Measurements from ENCODE around the gene PTPRN2.
"Not testable (repeated sequence)": the region's sequence is repeated elsewhere in the genome, so short reads cannot be mapped to it uniquely, and the experiment has no call there.

The PTPRN2 gene

DNA sequence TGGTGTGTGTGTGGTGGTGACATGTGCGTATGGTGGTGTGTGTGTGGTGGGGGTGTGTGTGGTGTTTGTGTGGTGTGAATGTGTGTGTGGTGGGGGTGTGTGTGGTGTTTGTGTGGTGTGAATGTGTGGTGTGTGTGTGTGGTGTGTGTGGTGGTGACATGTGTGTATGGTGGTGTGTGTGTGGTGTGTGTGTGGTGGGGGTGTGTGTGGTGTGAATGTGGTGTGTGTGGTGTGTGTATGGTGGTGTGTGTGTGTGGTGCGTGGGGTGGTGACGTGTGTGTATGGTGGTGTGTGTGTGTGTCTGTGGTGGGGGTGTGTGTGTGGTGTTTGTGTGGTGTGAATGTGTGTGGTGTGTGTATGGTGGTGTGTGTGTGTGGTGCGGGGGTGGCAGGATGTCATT, 797.7 kb downstream of the PTPRN2 start:
- DNase-seq (ENCODE audit: low spot score): no peak

DNA sequence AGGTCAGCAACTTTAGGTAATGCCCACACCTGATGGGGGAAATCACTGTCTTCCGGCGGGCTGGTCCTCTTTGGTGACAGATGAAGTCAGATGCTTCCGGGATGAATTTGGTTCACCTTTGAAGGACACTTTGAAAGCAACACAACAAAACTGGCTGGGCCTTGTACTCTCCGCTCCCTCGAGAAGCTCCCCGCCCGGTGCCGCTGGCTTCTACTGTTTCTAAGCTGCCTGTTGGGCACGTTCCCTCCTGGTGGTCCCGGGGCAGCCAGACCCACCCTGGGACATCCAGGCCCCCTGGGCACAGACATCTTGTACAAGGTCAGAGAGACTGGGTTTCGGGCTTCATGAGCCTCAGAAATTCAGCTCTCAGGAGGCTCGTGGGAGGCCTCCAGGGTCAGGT, 798.5 kb downstream of the PTPRN2 start:
- DNase-seq (ENCODE audit: low spot score): no peak

DNA sequence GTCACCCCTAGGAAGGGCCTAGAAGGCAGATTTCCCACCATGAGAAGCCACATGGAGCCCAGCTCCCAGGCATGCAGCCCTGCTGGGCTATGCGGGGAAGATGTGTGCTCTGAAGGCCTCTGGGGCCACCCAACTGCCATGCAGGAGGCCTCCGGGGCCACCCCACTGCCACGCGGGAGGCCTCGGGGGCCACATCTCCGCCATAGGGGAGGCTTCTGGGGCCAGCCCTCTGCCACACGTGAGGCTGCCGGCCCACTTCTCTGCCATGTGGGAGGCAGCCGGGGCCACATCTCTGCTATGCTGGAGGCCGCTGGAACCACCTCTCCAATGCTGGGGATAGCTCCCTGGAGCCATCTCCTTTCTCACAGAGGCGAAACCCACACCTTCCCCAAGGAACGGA, 799.0 kb downstream of the PTPRN2 start:
- no peak for DNase-seq (ENCODE audit: low spot score)

DNA sequence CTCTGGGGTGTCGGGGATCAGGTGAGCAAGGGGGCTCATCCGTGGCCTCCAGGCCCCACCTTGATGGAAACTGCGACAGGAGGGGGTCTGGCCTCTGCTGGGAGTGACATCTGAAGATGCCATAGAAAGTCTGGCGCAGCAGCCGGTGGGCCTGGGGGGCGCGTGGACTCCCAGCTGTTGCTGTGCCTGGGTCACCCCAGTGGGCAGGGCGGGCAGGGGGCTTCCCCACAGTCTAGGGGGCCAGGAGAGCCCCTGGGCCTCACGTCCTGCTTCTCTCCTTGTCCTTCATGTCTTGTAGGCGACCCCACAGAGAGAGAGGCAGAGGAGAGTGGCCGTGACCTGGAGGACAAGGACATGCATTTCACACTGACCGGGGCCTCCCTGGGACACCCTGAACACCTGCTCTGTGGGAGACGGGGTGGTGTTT, 800.3 kb downstream of the PTPRN2 start:
- DNase-seq (ENCODE audit: low spot score): no peak

DNA sequence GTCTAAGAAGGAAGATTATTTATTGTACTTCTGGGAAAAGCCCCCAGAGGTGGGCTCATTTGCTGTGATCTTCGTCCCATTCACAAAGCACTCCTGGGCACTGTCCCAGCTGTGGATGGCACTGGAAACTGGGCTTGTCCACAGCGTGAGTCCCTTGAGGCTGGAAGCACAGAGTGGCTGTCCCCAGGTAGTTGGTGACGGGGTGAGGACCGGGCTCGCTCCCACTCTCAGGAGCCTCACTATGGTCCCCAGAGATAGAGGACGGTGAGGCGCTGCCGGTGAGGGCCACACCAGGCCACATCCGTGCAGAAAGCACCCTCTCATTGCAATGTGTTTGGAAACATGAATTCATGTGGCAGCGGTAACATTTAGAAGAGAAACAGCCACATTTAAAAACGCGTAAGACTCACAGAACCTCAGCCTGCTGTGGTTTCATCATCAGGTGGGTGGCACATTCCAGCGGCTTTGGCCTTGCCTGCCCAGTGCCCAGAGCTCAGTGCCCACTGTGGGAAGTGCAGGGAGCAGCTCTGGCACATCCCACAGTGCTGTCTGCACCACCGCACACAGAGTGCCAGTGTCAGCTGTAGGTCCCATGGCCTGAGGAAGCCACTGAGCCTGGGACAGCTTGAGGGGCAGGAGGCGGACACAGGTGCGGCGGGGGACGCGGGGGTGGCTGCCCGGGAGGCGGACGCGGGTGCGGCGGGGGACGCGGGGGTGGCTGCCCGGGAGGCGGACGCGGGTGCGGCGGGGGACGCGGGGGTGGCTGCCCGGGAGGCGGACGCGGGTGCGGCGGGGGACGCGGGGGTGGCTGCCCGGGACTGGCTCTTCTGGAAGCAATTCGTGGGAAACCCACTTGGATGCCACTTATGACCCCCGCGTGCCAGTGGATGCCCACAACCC, 801.0 kb downstream of the PTPRN2 start:
- DNase-seq (ENCODE audit: low spot score): no peak

DNA sequence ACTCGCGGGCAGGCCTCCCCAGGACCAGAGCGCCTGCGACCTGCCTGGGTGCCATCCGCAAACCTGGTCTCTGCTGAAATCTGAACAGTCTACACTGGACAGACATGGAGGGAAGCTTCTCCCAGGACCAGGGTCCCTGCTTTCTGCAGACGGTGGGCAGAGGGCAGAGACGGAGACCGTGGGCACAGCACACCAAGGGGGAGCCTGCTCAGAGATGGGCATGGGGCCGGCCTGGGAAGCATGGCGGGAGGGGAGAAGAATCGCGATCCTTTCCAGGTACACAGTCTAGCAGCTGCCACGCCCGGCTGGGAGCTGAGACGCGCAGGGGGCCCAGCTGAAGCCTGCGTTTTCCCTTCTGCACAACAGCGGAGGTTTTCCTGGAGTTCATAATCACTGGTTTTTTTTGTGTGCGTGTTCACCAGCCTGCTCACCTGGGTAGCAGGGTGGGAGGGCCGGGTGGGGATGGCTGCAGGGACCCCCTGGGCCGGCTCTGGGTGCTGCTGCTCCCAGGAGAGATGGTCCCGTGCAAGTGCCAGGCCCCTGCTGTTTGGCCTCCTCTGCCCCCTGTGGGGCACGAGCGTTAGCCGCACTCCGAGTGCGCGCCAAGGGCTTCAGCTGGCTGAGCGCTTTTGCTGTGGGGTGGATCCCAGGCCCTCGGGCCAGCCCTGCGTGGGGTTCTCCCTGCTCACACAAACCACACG, 802.0 kb downstream of the PTPRN2 start:
- no peak for DNase-seq (ENCODE audit: low spot score)

DNA sequence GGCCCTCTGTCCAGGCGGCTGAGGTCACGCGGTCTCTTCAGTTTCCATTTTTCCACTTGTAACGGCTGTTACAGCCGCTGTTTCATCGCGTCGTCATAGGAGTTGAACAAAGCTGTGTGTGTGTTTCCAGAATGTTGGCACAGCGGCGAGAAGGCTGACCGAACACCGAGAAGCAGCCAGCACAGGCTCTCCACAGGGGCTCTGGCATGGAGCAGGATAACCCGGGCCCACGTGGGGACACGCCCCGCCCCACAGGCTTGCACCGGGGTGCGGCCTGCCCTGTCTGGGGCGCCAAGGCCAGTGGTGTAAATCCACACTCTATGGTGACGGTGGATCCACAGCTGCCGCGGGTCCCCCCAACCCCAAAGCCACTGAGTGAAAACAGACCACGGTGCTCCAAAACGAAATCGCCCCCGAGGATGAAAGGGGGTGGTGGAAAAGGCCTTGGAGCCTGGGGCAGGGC, 802.6 kb downstream of the PTPRN2 start:
- no peak for DNase-seq (ENCODE audit: low spot score)

DNA sequence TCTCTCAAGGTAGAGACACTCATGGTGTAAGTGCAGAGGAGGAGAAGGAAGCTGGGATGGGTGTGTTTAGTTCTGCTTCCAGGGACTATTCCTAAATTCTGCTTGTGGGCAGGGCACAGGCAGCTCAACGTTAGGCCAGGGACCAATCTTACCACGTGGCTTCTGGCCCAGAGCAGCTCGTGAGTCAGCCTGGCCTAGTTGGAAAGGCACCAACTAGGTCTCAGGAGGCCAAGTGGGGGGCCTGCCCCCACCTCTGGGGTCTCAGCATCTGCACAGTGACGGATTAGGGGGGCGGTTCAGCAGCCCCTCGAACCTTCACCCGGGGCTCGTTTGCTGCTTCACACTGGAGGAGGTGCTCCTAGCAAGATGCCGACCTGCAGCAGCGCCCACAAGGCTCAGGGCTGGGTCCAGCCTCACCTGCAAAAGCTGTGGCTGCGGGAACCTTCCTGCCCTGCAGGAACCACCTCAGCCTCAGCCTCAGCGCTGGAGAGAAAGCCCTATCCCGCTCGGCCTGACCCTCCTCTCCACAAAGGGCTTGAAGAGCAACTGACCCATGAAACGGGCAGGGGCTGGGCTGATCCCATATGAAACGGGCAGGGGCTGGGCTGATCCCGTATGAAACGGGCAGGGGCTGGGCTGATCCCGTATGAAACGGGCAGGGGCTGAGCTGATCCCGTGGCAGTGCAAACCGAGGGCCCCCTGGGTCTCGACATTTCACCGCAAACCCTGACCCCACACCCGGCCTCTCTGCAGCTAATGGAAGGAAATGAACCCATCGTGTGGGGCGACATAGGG, 803.4 kb downstream of the PTPRN2 start:
- no peak for DNase-seq (ENCODE audit: low spot score)

DNA sequence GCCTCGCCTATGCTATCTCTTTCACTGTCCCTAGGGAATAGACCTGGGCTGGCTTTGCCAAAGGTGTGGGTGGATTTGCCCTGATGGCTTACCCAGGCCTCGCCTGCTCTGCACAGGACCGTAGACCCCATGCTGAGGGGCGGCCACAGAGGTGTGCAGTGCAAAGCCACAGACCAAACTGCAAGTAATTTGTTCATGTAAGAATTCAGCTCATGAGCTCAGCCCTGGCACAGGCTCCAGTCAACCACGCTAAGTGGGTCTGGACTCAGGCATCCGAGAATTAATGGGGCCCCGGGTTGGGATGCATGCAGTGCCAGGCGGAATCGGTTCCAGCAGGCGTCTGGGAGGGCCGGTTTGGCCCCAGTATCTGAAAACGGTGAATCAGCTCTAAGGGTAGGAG, 805.6 kb downstream of the PTPRN2 start:
- DNase-seq (ENCODE audit: low spot score): no peak

DNA sequence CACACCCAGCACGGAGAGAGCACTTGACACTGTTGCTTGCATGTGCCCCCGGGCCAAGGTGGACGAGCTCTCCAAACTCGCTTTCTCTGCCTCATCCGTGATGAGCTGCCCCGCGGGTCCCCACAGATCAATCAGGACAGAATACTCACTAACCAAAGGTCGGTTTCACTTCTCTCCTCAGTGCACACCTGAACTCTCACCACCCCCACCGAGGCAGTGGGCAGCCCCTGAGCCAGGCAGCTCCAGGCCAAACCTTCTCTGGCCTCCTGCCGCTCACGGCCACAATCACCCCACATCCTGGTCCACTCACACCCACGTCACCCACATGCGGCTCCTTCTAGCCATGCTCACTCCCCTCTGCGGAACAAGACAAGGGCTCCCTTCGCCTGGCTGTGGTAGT, 806.9 kb downstream of the PTPRN2 start:
- DNase-seq (ENCODE audit: low spot score): no peak

DNA sequence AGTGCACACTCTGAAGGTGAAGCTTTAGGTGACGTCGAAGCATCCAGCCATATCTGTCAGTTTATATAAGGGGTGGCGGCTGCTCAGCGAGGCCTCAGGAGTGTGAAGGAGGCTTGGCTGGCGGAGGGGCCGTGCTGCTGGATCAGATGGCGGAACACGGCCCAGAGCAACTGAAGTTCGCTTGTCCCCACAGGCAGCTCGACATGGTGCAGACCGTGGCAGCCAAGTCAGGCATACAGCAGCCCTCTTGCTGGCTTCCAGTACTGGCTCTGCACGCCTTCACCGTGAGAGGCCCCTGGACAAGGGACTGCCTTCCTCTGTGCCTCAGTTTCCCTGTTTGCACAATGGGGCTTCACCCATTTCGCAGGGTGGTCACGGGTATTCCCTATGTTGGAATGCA, 807.3 kb downstream of the PTPRN2 start:
- DNase-seq (ENCODE audit: low spot score): no peak

DNA sequence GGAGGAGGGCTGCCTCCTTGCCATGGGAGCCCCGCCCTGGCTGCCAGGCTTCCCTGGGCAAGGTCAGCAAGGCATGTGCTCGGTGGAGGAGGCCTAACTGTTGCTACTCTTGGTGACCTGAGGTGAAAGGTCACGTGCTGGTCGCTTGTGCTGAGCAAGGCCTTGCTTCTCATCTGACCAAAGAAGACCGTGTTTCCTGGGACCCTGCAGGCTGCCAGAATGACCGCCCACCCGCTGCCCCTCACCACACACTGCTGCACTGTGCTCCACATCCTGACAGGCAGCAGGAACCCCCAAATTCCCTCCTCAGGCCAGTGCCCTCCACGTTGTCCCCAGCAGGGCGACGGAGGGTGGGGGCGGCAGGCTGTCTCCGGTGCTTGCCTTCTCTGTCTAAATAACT, 808.4 kb downstream of the PTPRN2 start:
- no peak for DNase-seq (ENCODE audit: low spot score)

DNA sequence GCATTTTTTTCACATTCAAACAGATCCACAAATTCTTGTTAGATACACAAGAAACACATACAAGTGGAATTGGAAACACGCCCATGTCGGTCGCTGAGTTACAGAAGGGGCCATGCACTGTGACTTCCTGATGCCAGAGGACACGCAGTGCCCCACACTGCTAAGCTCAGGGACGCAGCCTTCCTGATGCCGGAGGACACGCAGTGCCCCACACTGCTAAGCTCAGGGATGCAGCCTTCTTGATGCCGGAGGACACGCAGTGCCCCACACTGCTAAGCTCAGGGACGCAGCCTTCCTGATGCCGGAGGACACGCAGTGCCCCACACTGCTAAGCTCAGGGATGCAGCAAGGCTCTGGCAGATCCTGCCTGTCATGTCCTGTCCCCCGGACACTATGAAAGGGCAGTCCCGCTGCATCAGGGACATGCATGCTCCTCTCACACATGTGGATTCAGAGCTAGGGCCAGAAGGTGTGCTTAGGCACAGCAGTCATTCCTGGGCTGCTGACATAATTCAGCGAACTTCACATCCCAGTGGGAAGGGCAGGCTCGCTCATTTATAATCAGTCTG, 810.3 kb downstream of the PTPRN2 start:
- not testable (repeated sequence) for DNase-seq (ENCODE audit: low spot score)

DNA sequence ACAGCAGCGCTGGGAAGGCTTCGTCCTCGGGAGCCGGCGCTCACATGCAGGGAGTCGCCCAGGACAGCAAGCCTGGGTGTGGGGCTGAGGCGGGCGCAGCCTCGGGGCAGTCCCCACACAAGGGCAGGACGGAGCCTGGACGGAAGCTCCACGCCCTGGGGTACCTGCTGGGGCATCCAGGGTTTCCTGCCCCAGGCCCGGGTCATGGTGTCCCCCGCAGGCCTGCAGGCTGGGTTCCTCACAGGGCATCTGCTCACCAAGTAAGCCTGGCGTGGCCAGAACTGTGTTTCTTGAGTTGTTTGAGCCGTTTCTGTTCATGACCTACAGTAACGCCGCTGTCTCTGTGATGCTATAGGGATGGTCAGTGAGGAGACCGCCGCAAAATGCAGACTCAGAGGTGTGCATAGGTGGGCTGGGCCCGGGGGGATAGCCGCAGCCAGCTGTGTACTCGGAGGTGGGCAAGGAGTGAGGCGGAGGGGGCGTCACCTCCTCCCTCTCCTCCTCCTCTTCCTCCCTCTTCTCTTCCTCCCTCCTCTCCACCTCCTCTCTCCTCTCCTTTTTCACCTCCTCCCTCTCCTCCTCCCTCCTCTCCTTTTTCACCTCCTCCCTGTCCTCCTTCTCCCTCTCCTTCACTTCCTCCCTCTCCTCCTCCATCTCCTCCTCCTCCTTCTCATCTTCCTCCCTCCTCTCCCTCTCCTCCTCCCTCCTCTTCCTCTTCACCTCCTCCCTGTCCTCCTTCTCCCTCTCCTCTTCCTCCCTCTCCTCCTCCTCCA, 811.9 kb downstream of the PTPRN2 start:
- no peak for DNase-seq (ENCODE audit: low spot score)

DNA sequence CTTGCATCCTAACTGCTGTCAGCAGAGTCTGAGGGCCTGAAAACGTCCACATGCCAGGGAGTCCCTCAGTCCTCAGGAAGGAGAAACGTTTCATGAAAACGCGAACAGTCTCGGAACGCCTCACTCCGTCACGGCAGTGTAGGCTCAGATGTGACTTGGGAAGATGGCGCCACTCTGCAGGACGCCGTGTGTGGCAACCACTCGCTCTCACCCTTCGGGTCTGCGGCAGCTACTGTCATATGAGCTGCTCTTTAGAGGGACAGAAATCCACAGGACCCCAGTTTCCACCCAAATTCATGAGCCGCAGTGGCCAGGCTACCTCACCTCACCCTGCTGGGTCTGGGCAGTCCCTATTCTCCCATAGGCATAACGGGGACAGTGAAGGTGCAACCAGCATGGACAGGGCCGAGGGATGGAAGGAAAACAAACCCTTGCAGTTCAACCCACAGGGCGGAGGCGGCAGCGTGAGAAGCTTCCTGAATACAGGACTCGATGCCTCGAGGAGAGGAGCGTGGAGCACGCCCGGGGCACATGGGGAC, 812.5 kb downstream of the PTPRN2 start:
- no peak for DNase-seq (ENCODE audit: low spot score)

DNA sequence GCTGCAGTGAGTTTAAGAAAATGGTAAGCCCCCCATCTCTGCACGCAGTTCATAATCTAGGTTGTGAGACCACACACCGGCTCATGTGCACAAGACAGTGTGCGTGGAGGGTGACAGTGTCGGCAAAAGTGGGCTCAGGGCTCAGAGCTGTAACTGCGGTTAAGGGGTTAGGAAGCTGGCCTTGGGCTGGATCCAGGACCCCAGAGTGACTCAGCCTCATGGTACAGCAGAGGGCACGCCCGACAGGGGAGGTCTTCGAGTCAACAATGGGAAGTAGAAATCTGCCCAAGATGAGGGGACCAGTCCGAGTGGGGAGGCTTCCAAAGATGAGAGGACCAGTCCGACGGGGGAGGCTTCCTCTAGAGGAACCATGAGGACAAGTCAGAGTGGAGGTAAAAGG, 813.1 kb downstream of the PTPRN2 start:
- DNase-seq (ENCODE audit: low spot score): no peak

DNA sequence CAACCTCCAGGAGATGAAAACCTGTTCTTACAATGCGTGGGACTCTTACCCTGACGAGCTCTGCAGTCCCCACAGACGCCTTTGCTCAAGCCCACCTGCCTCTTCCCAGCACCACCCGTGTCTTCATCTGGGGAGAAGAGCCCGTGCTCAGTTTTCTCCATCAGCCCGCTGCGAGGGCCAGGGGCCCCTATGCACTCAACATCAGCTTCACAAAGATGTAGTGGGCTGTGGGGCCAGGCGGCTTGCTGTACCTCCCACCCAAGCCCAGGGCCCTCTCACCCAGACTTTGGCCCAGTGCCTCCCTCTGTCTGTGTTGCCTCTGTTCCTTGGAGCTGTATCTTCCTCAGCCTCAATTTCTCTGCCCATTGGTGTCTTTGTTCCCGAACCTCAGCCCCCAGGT, 814.3 kb downstream of the PTPRN2 start:
- DNase-seq (ENCODE audit: low spot score): no peak

DNA sequence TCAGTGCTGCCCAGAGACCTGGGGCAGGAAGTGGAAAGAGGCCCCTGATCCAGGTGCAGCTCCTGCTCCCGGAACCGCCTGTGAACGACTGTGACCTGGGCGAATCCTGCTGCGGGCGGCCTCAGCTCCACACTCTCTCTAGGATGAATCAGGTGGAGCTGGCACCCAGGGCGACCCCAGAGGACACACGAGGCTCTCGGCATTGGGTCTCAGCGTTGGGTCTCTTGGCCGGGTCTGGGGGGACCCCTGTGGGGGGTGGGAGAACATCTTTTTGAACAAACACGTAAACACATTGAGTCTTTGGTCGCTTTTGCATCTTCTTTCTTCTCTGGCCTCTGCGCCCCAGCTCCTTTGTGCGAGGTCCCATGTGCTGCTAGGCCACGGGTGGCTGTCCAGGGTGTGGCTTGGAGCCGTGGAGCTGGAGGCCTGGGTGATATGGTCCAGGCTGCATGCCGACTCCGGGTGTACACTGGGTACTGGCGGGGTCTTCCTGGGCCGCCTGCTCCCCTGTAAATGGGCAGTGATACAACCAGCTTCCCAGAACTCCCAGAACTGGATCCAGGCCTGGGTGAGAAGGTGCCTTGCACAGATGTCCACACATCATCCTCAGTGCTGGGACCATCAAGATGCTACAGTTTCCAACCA, 815.0 kb downstream of the PTPRN2 start:
- DNase-seq (ENCODE audit: low spot score): no peak

DNA sequence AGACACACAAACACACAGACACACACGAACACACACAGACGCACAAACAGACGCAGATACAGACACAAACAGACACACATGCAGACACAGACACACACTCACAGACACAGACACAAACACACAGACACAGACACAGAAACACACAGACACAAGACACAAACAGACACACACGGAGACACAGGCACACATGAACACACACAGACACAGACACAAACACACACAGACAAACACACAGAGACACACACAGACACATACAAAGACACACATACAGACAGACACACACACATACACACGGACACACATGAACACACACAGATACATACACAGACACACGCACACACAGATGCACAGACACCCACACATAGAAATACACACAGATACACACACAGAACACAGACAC, 815.9 kb downstream of the PTPRN2 start:
- DNase-seq (ENCODE audit: low spot score): no peak

DNA sequence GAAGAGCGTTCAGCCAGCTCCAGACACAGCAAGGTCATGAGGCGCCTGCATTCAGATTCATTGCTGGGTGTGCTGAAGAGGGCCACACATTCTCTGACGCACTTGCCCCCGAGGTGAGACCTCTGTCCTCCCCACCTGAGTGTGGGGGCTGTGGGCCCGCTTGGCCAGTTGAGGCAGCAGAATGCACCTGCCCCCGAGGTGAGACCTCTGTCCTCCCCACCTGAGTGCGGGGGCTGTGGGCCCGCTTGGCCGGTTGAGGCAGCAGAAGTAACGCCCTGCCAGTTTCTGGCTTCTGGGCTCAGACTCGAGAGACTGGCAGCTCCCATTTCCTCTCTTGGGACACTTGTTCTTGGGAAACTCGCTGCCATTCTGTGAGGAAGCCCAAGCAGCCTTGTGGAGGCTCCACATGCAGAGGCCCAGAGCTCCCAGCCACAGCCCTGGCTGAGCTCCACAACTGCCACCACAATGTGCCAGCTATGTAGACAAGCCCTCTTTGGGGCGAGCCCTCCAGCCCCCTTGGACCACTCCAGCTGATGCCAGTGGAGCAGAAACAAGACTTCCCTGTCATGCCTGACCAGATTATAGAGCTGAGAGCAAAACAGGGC, 816.8 kb downstream of the PTPRN2 start:
- DNase-seq (ENCODE audit: low spot score): no peak
